ENCODE results near the gene LOX.

DNA sequence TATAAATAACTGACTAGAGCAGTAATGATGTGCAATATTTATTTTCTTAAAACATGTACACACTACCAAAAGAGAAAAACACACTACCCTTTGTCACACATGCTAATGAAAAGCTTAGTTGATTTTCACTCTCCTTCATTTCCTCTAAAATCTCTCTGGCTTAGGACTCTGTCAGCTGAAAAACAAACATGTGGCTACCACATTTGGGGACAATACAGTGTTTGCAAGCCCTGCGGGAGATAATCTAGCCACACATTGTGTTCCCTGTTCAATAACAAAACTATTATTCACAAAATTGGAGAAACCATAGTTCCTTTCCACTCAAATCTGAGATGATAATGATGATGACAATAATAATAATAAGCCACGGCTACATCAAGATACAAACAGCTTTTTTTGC, 3.5 kb upstream of the LOX start:
- TF ChIP-seq, protein P1, sequence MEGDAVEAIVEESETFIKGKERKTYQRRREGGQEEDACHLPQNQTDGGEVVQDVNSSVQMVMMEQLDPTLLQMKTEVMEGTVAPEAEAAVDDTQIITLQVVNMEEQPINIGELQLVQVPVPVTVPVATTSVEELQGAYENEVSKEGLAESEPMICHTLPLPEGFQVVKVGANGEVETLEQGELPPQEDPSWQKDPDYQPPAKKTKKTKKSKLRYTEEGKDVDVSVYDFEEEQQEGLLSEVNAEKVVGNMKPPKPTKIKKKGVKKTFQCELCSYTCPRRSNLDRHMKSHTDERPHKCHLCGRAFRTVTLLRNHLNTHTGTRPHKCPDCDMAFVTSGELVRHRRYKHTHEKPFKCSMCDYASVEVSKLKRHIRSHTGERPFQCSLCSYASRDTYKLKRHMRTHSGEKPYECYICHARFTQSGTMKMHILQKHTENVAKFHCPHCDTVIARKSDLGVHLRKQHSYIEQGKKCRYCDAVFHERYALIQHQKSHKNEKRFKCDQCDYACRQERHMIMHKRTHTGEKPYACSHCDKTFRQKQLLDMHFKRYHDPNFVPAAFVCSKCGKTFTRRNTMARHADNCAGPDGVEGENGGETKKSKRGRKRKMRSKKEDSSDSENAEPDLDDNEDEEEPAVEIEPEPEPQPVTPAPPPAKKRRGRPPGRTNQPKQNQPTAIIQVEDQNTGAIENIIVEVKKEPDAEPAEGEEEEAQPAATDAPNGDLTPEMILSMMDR (IDR thresholded peaks at IDR 0.05): no peak
- no peak for TF ChIP-seq POLR2A (IDR thresholded peaks at IDR 0.05)

Measured in thyroid gland (tissue), 4 donors.